K562 treated with DMSO at 1 percent for 4 hours (cell line): Measurements from ENCODE around the gene SLCO6A1. TPM values are rescaled to one million over a fixed set of nuclear protein-coding genes. Genes with fewer than 3 reads are reported as not detected.

ENCODE experiments used
- total RNA-seq: library from RNA; unstranded; fragments of 300-600 nt; gene quantifications from 2 replicates; pipeline ENCODE4 v1.2.3, GENCODE V29; 2022; ENCODE audit not compliant: insufficient read depth

Gene SLCO6A1, protein sequence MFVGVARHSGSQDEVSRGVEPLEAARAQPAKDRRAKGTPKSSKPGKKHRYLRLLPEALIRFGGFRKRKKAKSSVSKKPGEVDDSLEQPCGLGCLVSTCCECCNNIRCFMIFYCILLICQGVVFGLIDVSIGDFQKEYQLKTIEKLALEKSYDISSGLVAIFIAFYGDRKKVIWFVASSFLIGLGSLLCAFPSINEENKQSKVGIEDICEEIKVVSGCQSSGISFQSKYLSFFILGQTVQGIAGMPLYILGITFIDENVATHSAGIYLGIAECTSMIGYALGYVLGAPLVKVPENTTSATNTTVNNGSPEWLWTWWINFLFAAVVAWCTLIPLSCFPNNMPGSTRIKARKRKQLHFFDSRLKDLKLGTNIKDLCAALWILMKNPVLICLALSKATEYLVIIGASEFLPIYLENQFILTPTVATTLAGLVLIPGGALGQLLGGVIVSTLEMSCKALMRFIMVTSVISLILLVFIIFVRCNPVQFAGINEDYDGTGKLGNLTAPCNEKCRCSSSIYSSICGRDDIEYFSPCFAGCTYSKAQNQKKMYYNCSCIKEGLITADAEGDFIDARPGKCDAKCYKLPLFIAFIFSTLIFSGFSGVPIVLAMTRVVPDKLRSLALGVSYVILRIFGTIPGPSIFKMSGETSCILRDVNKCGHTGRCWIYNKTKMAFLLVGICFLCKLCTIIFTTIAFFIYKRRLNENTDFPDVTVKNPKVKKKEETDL
- total RNA-seq, result not detected in 2 replicates

DNA sequence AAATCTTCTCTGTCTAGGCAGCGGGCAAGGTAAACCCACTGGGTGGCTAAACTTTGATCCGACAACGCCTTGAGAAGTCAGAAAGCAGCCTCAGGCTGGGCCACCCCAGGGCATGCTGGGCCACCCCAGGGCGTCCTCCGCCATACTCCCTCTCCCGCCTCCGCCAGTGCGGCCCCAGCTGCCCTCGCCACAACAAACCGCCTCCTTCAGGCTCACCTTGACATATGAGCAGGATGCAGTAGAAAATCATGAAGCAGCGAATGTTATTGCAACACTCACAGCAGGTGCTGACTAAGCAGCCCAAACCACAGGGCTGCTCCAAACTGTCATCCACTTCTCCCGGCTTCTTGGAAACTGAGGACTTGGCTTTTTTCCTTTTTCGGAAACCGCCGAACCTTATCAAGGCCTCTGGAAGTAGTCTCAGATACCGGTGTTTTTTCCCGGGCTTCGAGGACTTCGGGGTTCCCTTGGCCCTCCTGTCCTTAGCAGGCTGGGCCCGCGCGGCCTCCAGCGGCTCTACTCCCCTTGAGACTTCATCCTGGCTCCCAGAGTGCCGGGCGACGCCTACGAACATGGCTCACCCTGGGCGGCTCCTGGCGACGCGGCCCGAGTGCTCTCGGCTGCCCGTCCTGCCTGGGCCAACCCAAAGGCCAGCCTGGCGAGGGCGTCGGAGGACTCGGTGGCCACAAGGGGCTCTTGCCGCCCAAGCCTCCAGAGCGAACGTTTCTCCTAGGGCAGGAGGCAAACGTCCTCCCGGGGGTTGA, at the start of gene SLCO6A1:
Gene SLCO6A1 (minus strand): TSS at position 731 of the 764 bp plus-strand sequence. CDS start 157 bp downstream, at position 574.

Other genes with a start within 250 kb of the SLCO6A1 start
- gene SLCO4C1, start 202.7 kb downstream of the SLCO6A1 start, total RNA-seq, result 0.24 and 0.42 TPM in 2 replicates